Measurements from ENCODE around the gene ZNF385C.

ZNF385C gene

DNA sequence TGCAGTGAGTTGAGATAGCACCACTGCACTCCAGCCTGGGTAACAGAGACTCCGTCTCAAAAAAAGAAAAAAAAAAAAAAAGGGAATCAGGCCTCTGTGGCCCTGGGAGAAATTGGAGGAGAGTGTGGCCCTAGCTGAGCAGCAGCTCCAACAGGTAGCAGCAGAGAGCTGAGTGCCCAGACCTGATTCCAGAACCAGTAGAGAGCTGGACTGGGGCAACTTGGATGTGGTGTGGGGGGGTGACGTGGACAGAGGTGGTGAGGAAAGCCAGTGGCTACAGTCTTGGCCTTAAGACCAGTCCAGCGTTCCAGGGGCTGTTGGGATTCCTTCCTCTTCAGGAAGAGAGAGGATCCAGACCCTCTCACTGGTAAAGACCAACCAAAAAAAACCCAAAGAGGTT, 26.0 kb upstream of the ZNF385C start:
- no peak for DNase-seq (ENCODE audit: low read depth)

DNA sequence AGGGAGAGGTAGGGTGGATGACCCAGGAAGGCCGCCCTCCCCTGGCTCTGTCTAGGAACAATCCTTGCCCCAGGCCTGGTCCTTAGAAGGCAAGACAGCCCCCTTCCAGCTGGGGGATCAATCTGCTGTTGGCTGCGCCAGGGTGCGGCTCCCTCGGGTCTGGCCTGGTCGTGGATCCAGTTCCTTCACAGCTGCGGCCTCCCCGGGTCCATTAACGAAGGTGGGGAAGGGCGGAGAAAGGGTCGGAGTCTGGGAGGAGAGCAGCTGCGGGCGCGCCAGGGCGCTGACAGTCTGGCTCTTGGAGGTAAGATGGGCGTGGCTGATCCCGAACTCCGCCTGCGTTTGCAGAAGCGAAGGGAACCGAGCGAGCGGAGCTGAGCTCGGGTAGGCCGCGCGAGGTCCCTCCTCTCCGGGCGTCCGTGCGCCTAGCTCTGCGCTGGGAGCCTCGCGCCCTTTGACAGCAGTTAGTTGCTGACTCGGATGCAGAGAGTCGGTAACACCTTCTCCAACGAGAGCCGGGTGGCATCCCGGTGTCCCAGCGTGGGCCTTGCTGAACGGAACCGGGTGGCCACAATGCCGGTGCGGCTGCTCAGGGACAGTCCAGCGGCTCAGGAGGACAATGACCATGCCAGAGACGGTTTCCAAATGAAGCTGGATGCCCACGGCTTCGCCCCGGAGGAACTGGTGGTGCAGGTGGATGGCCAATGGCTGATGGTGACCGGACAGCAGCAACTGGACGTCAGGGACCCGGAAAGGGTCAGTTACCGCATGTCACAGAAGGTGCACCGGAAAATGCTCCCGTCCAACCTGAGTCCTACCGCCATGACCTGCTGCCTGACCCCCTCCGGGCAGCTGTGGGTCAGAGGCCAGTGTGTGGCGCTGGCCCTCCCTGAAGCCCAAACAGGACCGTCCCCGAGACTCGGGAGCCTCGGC, 24.4 kb upstream of the ZNF385C start, which contains the start of gene HSPB9:
TSS of gene HSPB9 (plus strand) at position 434 of the 933 bp plus-strand sequence. CDS start at position 481, 47 bp downstream.
- DNase-seq (ENCODE audit: low read depth), result no peak

DNA sequence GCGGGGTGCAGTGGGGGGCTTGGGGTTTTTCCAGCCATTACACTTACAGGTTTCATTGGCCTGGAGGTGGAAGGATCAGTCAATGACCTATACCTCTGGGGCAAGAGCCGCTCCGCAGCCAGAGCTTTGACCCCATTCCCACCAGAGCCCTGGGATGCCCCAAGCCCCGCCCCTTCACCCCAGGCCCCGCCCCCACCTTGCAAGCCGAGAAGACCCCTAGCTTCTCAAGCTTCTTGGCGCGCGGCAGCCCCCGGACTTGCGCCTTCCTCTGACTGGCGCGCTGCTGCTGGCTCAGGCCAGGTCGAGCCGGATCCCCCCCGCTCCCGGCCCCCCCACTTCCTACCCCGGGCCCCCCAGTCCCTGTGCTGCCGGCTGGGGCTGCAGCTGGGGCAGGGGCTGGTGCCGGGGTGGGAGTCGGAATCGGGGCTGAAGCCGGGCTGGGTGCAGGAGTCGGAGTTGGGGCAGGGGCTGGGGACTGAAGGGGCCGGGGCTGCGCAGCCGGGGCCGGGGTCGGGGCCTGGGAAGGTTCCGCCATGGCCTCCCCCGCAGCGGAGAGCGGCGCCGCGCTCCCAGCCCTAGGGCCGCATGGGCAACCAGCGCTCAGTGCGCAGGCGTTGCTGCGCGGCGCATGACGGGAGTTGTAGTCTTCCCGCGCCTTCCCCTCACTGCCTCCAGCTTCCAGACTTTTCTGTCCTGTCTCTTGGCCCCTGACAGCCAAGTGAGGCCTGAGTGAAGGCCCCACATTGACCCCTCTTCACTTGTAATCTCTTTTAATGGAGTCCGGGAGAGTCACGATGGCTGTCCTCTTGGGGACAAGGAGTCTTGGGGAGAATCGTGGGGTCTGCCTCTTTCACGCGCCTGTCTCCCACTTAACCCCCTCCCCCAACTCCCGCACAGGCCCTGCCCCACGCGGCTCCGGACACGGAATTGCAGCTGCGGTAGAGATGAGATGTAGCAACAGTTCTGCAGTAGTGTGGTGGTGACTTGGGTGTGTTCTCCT, 22.8 kb upstream of the ZNF385C start, which contains the start of gene KAT2A:
TSS of gene KAT2A (minus strand) at position 598 of the 1,000 bp plus-strand sequence. CDS start at position 535, 63 bp downstream.
- peak; percentile 69 for DNase-seq (ENCODE audit: low read depth)

DNA sequence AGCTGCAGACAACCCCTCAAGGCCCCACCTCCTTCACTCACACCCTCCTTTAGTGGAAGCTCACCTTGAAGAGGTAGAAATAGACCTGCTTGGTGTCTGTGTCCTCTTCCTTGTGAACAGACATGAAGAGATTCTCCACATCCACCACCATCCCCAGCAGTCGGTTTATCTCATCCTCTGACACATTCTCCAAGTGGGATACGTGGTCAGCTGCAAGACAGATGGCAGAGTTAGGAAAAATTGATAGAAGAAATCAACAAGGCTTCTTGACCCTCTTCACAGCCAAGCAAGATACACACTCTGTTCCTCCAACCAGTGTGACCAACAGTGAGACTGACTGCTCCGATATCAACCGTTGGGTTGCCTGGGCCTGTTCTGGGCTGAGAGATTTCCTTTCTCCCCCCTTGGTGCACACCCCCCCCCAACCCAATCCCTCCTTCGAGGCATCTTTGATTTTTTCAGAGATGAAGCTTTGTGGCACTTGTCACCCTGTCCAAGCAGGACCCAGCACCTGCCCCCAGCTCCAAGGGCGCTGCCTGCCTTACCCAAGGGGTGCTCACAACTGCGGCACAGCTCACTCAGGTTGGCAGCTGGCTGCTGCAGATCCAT, 22.0 kb upstream of the ZNF385C start:
- DNase-seq (ENCODE audit: low read depth), result no peak

DNA sequence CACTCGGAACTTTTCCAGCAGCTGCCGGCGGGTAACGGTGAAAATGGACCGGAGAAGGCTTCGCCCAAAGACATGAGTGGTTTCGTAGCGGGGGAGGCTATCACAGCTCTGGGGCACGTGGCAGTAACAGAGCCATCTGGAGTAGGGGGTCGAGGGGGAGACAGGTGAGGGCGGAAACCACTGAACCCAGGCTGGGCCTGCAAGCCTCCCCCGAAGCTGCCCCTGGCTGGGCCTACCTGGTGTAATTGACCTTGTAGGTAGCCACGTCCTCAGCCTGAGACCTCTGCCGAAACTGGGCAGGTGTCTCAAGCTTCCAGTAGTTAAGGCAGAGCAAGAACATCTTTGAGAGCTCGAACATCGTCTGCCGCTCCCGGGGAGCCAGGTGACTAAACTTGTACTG, 21.0 kb upstream of the ZNF385C start:
- DNase-seq (ENCODE audit: low read depth), result no peak

DNA sequence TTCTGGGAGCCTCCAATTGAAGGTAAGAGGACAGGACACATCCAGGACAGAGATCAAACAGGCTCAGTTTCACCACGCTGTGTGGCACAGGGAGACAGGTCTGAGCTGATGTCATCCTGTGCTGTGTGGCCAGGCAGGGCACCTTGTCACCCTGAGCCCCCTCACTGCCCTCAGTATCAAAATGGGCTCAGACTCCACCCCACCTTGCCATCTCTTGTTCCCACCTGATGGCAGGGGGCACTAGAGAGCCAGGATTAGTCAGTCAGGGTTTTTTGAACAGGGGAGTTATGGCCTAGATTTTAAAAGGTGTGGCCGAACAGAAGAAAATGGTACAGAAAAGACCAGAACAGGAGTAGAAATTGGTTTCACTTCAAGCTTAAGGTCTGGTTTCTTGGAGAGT, 20.3 kb upstream of the ZNF385C start:
- DNase-seq (ENCODE audit: low read depth), result no peak

DNA sequence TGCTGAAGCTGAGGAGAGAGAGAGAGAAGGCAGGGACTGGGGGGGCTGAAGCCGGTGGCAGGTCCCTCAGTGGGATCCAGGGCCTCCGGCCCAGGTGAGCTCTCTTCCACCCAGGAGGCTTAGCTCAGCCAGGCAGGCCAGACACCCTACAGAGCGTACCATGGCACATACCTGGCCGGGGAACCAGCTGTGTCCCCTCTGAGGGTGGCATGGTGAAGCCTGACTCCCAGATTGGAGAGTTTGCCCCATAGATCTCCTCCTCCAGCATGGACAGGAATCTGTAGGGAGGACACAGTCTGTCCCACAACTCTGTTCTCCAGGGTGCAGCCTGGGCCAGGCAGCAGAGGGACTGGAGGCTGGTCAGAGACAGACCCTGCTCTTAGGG, 19.8 kb upstream of the ZNF385C start:
- no peak for DNase-seq (ENCODE audit: low read depth)

DNA sequence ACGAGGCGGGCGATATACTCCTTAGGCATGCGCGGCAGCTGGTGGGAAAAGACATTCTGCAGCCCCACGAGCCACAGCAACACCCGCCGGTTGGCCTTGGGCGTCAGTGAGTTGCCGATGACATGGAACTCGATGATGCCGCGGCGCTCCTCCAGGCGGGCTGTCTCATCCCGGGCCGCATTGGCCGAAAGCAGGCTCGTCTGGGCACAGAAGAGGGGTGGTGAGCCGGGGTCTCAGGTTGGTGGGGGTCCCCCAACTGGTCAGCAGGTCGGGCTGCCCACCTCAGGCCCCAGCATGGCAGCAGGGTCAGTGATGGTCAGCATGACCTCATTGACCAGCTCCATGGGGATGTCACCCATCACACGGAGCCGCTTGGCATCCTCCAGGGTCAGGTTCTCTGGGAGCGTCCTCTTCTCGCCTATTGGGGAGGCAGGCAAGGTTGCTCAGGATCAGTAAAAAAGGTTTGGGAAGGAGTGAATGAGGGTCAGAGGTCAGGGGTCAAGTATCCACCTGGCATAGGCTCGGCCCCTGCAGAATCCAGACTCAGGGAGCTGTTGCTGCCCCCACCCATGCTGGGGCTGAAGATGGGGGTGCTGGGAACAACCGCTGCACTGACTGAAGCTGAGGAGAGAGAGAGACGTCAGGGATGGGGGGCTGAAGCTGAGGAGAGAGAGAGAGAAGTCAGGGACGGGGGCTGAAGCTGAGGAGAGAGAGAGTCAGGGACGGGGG, 19.3 kb upstream of the ZNF385C start:
- DNase-seq (ENCODE audit: low read depth), result no peak

DNA sequence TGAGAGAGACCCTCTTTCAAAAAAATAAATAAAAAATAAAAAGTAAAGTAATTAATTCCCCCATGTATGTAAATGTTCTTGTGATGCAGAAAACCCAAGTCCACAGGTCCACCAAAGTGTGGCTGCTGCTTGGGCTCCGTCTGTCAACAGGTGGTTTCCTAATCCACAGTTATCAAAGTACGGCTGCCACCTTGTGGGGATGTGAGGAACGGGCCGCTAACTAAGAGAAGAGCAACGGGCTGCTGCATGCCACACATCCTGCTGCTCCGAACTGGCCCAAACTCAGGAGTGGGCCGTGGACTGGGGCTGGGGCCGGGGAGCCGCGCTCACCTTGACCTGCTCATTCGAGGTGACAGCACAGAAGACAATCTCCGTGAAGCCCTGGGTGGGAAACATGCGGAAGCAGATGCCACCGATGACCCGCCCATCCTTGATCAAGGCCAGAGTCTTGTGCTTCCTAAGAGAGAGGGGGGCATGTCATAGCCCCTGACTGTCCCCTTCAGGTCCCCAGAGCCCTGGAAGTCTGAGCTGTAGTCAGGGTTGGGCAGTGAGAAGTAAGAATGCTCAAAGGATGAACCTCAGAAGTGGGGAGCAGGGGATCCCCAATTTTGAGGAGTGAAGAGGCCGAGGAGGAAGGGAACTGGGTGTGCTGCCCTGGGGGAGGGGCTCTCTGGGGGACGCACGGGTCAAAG, 18.6 kb upstream of the ZNF385C start:
- DNase-seq (ENCODE audit: low read depth), result peak; percentile 60

DNA sequence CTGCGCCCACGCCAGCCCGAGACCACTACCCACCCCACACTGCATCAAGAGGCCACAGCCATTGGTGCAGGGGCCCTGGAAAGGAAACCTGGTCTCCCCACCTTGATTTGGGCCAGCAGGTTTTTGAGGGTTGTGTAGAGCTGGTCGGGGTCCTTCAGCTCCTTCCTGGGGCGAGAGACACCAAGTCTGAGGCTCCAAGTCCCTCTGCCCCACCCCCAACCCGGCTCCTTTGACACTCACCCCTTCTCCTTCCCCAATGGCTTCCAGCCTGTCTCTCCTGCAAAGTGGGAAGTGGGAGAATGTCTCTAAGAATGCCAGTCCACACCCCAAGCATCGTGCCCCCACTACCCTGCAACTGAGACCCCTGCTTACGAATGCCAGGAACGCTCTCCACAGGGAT, 15.8 kb upstream of the ZNF385C start:
- no peak for DNase-seq (ENCODE audit: low read depth)

DNA sequence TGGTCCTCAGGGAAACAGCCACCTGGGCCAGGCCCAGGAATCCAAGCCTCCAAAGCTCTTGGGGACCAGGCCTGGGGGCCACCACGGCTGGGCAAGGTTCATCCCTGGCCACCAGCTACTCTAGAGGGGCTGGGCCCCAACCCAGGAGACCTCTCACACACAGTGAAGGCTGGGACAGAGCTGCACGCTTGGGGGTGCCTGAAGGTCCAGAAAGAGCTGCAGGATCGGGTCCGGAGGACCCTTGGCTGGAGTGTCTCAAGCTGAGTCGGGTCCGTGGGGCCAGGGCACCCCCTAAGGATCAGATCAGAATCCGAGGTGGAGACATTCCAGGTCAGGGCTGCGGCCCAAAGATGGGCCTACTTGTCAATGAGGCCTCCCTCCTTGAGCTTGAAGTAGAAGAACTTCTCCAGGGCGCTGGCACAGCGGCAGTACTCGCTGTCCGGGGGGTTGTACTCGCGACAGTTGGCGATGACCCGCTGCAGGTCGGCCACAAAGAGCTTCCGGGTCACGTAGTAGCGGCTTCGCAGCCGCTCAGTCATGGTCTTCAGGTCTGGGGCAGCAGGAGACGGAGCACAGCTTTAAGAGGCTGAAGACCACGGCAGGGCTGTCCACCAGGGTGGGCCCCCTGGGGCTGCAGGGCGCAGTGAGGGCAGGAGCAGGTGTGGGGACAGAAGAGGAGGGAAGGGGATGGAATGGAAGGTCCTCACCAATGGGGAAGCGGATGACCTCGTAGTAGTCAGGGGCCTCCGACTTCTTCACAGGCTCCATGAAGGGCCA, 15.2 kb upstream of the ZNF385C start:
- no peak for DNase-seq (ENCODE audit: low read depth)

DNA sequence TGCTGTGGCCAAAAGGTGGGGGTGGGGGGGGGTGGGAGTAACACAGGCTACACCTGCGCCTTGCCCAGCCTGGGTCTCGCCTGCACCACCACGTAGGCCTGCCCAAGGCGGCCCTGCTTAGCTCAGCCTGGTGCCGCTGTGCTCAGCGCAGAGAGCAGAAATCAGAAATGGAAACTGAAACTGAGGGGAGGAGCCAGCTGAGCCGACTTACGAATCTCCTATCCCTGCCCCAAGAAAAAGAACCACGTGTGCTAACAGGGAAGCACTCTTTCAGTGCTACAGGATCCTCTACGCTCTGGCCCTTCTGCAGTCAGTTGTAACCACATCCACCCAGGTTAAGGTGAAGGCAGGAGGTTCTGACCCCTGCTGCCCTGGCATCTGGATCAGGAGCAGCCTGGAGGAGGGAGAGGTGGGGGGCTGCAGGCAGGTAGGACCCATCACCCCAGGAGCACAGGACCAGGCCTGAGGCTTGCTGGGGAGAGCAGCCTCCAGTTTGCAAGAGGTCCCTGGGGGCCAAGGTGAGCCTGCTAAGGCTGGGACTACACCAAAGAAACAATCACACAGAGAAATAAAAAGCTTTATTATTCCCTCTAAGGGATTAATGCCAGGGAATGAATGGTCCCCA, 14.4 kb upstream of the ZNF385C start, which contains the start of gene DHX58:
TSS of gene DHX58 (minus strand) at position 163 of the 625 bp plus-strand sequence. CDS start 822 bp downstream, outside the sequence.
- DNase-seq (ENCODE audit: low read depth), result peak; percentile 76

DNA sequence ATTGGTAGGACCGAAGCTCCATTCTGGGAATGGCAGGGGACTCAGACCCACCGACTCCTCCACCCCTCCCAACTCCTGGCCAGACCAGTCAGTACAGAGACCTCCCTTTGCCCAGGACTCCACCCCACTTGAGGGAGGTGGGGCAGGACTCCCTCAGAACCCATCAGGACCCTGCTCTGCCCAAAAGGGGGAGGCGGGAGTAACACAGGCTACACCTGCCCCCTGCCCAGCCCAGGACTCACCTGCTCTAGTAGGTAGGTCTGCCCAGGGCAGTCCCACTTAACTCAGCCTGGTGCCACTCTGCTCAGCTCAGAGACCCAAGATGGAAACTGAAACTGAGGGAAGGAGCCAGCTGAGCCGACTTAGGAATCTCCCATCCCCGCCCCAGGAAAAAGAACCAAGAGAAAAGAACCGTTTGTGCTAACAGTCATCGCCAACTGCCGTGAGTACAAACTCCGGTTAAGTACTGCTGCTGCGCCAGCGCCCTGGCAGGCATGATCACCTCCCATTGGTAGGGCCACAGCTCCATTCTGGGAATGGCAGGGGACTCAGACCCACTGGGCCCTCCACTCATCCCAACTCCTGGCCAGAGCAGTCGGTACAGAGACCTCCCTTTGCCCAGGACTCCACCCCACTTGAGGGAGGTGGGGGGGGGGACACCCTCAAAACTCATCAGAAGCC, 13.7 kb upstream of the ZNF385C start:
- DNase-seq (ENCODE audit: low read depth), result peak; percentile 31

DNA sequence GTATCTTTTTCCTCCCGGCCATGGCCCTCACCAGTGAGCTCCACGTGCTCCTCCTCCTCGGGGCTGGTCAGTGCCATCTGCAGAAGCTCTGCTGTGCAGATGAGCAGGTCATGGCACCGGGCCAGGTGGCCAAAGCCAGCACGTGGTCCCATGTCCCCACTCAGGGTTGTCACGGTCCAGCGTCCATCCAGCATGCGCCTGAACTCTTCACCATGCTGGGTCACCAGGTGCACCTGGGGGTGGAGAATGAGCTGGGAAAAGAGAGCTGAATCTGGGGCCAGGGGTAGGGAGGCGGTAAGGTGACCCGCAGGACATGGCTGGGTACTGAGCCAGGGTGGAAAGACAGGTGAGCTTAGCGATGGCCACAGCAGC, 13.0 kb upstream of the ZNF385C start:
- DNase-seq (ENCODE audit: low read depth), result no peak

DNA sequence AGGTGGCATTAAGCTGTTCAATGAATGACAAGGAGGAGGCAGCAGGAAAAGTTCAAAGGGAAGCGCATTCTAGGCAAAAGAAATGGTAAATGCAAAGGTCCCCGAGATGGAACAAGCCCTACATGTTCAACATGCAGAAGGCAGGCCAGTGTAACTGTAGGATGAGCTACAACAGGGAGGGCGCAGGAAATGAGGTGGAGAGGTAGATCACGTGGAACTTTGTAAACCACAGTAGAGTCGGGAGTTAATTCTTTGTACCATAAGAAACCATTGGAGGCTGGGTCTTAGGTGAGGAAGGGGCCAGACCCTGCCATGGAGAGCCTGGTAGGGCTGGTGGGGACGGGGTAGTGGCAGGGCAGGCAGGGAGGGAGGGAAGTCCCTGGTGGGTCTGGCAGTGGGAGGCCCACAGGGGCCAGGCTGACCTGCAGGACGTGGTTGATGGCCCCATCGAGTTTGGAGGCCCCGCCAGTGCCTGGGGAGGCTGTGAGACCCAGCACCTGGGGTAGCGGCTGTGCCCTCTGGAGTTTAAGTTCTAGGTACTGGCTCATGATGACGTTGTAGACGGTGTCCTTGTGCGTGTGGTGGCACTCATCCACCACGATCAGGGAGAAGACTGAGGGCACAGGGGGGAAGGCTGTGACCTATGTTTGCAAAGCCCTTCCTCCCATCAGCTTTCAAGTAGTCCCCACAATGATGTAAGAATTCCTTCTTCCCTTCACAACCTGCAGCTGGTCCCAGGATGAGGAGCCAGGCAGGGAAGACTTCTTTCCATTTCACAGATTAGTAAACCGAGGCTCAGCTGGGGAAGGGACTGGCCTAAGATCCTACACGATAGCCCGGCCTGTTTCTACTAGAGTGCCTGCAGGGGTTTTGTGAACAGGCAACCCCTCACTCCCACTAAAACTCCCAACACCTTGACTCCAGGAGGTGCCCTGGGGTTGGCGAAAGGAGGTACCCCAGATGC, 12.3 kb upstream of the ZNF385C start:
- DNase-seq (ENCODE audit: low read depth), result no peak

DNA sequence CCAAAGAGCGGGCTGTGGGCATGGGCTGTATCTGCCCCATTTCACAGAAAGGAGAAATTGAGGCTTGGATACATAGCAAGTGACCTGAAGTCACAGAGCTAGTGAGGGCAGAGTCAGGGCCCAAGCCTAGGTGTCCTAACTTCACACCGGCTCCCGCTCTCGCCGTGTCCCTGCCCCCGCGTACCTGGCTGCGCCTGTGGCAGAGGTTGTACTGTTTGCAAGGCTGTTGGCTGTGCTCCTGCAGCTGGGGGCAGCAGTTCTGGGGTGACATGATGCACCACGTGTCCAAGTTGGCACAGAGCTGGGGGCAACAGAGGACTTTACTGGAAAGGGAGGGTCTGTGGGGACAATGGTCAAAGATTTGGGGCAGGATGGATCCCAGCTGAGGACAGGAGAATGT, 10.8 kb upstream of the ZNF385C start:
- DNase-seq (ENCODE audit: low read depth), result no peak
